Testis (tissue), 2 donors: ENCODE measurements around the gene NFE2L1.

ENCODE experiments used
- CTCF ChIP-seq, 3 experiments: fragments of 450-650 bp in 2 of 3; fragments of 200-600 bp in 1 of 3; sonication (generic) in 1 of 3; IDR thresholded peaks; one replicate each; pipeline ENCODE4 v1.5.1; 2016 to 2019; ENCODE audit warnings: antibody characterized with exemption in 3 of 3, mild to moderate bottlenecking in 2 of 3, moderate library complexity in 1 of 3
- POLR2A ChIP-seq: fragments of 450-650 bp; IDR thresholded peaks from one replicate; pipeline ENCODE4 v1.6.1; 2017; ENCODE audit warnings: antibody characterized with exemption, mild to moderate bottlenecking, moderate library complexity

GRCh38 chr17:48051706-48052486, 3.7 kb downstream of the NFE2L1 start:
- TF ChIP-seq POLR2A: no peak
- peak in 1 of 3 experiments; percentile 19 for TF ChIP-seq CTCF (IDR thresholded peaks at IDR 0.05)
